Measurements from ENCODE around the gene MCU.
"Not testable (repeated sequence)": the region's sequence is repeated elsewhere in the genome, so short reads cannot be mapped to it uniquely, and the experiment has no call there.

Gene MCU

DNA sequence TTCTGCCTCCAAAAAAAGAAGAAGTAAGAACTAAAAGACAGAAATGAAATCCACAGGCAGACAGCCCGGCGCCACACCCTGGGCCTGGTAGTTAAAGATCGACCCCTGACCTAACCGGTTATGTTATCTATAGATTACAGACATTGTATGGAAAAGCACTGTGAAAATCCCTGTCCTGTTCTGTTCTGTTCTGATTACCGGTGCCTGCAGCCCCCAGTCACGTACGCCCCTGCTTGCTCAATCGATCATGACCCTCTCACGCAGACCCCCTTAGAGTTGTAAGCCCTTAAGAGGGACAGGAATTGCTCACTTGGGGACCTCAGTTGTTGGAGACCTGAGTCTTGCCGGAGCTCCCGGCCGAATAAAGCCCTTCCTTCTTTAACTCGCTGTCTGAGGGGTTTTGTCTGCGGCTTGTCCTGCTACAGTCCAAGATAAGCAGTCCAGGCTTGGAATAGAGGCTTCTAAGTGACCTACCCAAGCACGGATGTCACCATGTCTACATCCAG is 212.1 kb downstream of the MCU start:
- DNase-seq (ENCODE audit: low spot score): not testable (repeated sequence)

DNA sequence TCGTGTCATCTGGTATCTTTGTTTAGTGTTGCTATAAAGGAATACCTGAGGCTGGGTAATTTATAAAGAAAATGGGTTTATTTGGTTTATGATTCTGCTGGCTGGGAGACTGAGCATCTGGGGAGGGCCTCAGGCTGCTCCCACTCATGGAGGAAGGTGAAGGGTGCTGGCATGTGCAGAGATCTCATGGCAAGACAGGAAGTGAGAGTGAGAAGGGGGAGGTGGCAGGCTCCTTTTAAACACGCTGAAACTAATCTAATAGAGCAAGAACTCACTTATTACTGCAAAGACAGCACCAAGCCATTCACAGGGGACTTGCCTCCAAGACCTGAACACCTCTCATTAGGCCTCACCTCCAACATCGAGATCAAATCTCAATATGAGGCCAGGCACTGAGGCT is 212.9 kb downstream of the MCU start:
- no peak for DNase-seq (ENCODE audit: low spot score)

- DNase-seq (ENCODE audit: low spot score): no peak
These were observed 214.5 kb downstream of the MCU start for GRCh38 chr10:72906446-72906845.

GRCh38 chr10:72910705-72911104 is 218.8 kb downstream of the MCU start:
- no peak for DNase-seq (ENCODE audit: low spot score)

DNA sequence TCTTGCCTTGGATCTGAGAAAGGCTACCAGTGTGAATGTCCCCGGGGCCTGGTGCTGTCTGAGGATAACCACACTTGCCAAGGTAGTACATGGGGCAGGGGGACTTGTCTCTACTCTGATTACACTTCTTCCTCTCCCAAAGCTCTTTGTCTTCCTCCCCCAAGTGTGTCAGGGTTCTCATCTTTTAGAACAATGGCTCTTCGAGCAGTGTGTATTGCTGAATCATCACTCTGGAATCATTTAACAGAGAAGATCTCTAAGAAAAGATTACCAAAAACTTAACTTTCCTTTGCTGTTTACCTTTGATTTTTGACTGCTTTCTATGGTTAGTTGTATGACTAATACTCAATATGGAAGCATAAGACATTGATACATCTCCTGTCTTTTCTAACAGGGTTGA is 219.8 kb downstream of the MCU start:
- DNase-seq (ENCODE audit: low spot score): no peak

GRCh38 chr10:72912736-72913135 is 220.8 kb downstream of the MCU start:
- DNase-seq (ENCODE audit: low spot score): no peak

DNA sequence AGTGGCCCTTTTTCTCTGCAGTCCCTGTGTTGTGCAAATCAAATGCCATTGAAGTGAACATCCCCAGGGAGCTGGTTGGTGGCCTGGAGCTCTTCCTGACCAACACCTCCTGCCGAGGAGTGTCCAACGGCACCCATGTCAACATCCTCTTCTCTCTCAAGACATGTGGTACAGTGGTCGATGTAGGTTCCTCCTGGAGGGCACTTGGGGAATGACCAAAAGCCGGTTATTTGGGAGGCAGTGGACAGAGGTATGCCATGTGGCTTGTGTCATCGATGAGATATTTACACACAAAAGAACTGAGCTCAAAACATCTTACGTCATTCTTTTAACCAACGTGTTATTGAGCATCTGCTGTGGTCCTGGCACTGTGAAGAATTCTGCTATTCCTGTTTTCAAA is 221.3 kb downstream of the MCU start:
- no peak for DNase-seq (ENCODE audit: low spot score)

- not testable (repeated sequence) for DNase-seq (ENCODE audit: low spot score)
These were observed 225.3 kb downstream of the MCU start for GRCh38 chr10:72917201-72917600.

GRCh38 chr10:72917803-72918332 is 225.9 kb downstream of the MCU start:
- DNase-seq (ENCODE audit: low spot score): not testable (repeated sequence)

DNA sequence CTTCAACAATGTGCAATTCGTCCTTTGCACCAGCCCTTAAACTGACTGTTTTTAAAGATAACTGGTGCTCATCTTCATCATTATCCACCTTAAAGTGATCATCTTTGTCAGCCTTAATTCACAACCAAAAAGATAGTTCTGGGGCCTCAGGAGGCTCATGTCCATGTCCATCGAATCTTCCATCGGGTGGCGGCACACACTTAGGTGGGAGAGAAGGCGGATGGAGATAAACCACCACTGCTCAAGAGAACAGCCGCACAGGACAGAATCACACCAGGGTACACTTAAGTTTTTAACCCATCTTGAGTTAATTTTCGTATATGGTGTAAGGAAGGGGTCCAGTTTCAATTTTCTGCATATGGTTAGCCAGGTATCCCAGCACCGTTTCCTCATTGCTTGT is 226.4 kb downstream of the MCU start:
- no peak for DNase-seq (ENCODE audit: low spot score)

GRCh38 chr10:72921147-72921683 is 229.3 kb downstream of the MCU start:
- DNase-seq (ENCODE audit: low spot score): not testable (repeated sequence)

GRCh38 chr10:72924351-72924750 is 232.4 kb downstream of the MCU start:
- no peak for DNase-seq (ENCODE audit: low spot score)

GRCh38 chr10:72925951-72926465 is 234.1 kb downstream of the MCU start:
- no peak for DNase-seq (ENCODE audit: low spot score)

DNA sequence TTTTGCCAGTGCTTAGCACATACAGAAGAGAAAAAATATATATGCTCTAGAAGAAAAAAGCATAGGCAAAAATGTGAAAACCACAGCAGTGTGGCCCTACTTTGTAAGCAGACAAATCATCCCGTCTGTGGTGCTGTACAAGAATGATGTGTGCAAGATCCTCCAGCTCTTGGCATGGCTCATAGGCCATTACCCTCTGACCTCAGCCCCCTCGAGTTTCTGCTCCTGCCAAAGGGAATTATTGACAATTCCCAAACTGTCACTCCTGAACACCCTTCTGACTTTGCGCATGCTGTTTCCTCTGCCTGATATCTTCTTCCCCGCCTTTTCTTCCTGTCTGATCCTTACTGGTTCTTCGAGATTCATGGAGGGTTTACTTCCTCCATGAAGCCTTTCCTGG is 235.5 kb downstream of the MCU start:
- DNase-seq (ENCODE audit: low spot score): no peak

DNA sequence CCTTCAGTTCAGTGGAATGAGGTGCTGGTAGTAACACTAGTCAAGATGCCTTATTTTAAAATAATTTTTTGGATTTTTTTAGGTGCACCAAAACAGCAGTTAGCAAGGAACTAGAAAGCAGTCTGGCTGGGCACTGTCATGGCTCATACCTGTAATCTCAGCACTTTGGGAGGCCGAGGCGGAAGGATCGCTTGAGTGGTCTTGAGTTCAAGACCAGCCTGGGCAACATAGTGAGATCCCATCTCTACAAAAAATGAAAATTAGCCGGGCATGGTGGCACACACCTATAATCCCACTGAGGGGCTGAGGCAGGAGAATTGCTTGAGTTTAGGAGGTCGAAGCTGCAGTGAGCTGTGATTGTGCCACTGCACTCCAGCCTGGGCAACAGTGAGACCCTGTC is 236.9 kb downstream of the MCU start:
- DNase-seq (ENCODE audit: low spot score): no peak

- DNase-seq (ENCODE audit: low spot score): no peak
These were observed 238.3 kb downstream of the MCU start for GRCh38 chr10:72930276-72930675.

- DNase-seq (ENCODE audit: low spot score): no peak
These were observed 240.5 kb downstream of the MCU start for GRCh38 chr10:72932259-72933015.

DNA sequence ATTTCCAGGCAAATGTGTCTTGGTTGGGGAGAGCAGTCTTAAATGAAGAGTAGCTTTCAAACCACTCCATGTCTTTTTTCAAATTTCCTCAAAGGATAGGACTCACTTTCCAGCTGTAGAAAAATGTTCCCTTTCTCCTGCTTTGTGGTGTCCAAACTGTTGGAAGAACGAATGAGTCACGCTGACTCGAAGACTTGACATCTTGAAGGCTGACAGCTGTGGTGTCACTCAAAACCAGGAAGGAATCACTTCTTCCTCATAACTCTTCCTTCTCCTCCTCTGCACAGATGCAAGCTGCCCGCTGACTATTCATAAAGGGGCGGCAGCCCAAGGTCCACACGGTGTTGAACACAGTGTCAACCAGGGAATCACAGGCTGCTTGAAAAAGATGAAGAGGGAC is 243.4 kb downstream of the MCU start:
- DNase-seq (ENCODE audit: low spot score): no peak

Data from hematopoietic multipotent progenitor cell treated with erythropoietin and hydrocortisone succinate and interleukin-3 and kit ligand, for 15 days (in vitro differentiated cells).